IPS-18c (cell line): ENCODE data around the gene ADGRD1.

Source experiments
- H3K4me3 ChIP-seq: 2 replicates; pipeline ENCODE4 v1.7.0; 2013; ENCODE audit warnings: low read depth, mild to moderate bottlenecking, low read length, moderate library complexity; ENCODE audit not compliant: insufficient read depth
- H3K9me3 ChIP-seq: one replicate; pipeline ENCODE4 v1.6.1; 2013; ENCODE audit warnings: mild to moderate bottlenecking, low read length, moderate library complexity; ENCODE audit not compliant: control insufficient read depth, insufficient read depth

The ADGRD1 gene

GRCh38 chr12:131075194-131075593 is 121.5 kb downstream of the ADGRD1 start:
- Histone ChIP-seq H3K4me3 (no peak overlapping the region), H3K9me3 (no peaks in the 10 kb centered on the region)

GRCh38 chr12:131075611-131076010 is 121.9 kb downstream of the ADGRD1 start:
- Histone ChIP-seq H3K4me3 (no peak overlapping the region), H3K9me3 (no peaks in the 10 kb centered on the region)

- Histone ChIP-seq H3K9me3 (no peaks in the 10 kb centered on the region), H3K4me3 (no peak overlapping the region)
Observed at GRCh38 chr12:131076296-131076695, 122.6 kb downstream of the ADGRD1 start.

- Histone ChIP-seq H3K4me3 (no peak overlapping the region), H3K9me3 (no peaks in the 10 kb centered on the region)
Observed at GRCh38 chr12:131076791-131077747, 123.4 kb downstream of the ADGRD1 start.

- Histone ChIP-seq H3K9me3 (no peaks in the 10 kb centered on the region), H3K4me3 (no peak overlapping the region)
Observed at GRCh38 chr12:131077931-131078391, 124.3 kb downstream of the ADGRD1 start.

- Histone ChIP-seq H3K4me3 (no peak overlapping the region), H3K9me3 (no peaks in the 10 kb centered on the region)
Observed at GRCh38 chr12:131082290-131083194, 128.8 kb downstream of the ADGRD1 start.

- Histone ChIP-seq H3K4me3 (no peak overlapping the region), H3K9me3 (no peaks in the 10 kb centered on the region)
Observed at GRCh38 chr12:131084341-131085011, 130.8 kb downstream of the ADGRD1 start.

- no peaks in the 10 kb centered on the region for H3K9me3 ChIP-seq
- no peak overlapping the region for H3K4me3 ChIP-seq
Observed at GRCh38 chr12:131085125-131085815, 131.6 kb downstream of the ADGRD1 start.

- Histone ChIP-seq H3K4me3 (no peak overlapping the region), H3K9me3 (no peaks in the 10 kb centered on the region)
Observed at GRCh38 chr12:131085816-131086591, 132.3 kb downstream of the ADGRD1 start.

- H3K4me3 ChIP-seq, result no peak overlapping the region
- H3K9me3 ChIP-seq, result no peaks in the 10 kb centered on the region
Observed at GRCh38 chr12:131087302-131087818, 133.7 kb downstream of the ADGRD1 start.

GRCh38 chr12:131087991-131088700 is 134.4 kb downstream of the ADGRD1 start:
- H3K4me3 ChIP-seq, result no peak overlapping the region
- H3K9me3 ChIP-seq, result no peaks in the 10 kb centered on the region

GRCh38 chr12:131088701-131089530 is 135.2 kb downstream of the ADGRD1 start:
- H3K4me3 ChIP-seq, result no peak overlapping the region
- H3K9me3 ChIP-seq, result no peaks in the 10 kb centered on the region

- H3K9me3 ChIP-seq, result no peaks in the 10 kb centered on the region
- H3K4me3 ChIP-seq, result no peak overlapping the region
Observed at GRCh38 chr12:131089531-131090273, 136.0 kb downstream of the ADGRD1 start.
